ENCODE measurements around the gene FNBP1.

The FNBP1 gene

GRCh38 chr9:130042885-130043653 lies at the start of gene FNBP1:
TSS of gene FNBP1 (minus strand) at chr9:130043189. CDS start at chr9:130042975, 214 bp downstream.
- Histone ChIP-seq H3K27ac (ENCODE audit: low read depth, low read length) (peak within 1 kb of the TSS; percentile 79), H3K27me3 (ENCODE audit: control insufficient read depth in 5 of 5, insufficient read depth in 4 of 5, low read length in 5 of 5) (no peaks in the 10 kb centered on the region), H3K9me3 (ENCODE audit: control insufficient read depth in 5 of 5, low read length in 5 of 5) (no peaks in the 10 kb centered on the region), H3K36me3 (ENCODE audit: control insufficient read depth in 5 of 5, insufficient read depth in 5 of 5, low read length in 5 of 5) (no peaks in the 10 kb centered on the region), H3K4me3 (ENCODE audit: low read depth in 1 of 5, low read length in 5 of 5) (peak within 1 kb of the TSS; percentile 84 to 93 (median 87)), H3K4me1 (ENCODE audit: control insufficient read depth in 5 of 5, insufficient read depth in 5 of 5, low read length in 5 of 5) (peaks cover 2 to 43% (median 27%) of the 10 kb centered on the region in 5 donors), H3K9ac (ENCODE audit: low read length in 5 of 5) (peak within 1 kb of the TSS; percentile 52 to 86 (median 84))

- no peak overlapping the region for H3K4me3 ChIP-seq (ENCODE audit: low read depth in 1 of 5, low read length in 5 of 5)
- H3K9me3 ChIP-seq (ENCODE audit: control insufficient read depth in 5 of 5, low read length in 5 of 5) = no peaks in the 10 kb centered on the region
- H3K27me3 ChIP-seq (ENCODE audit: control insufficient read depth in 5 of 5, insufficient read depth in 4 of 5, low read length in 5 of 5) = no peaks in the 10 kb centered on the region
- H3K9ac ChIP-seq (ENCODE audit: low read length in 5 of 5) = no peak overlapping the region
- no peak overlapping the region for H3K27ac ChIP-seq (ENCODE audit: low read depth, low read length)
- H3K4me1 ChIP-seq (ENCODE audit: control insufficient read depth in 5 of 5, insufficient read depth in 5 of 5, low read length in 5 of 5) = no peaks in the 10 kb centered on the region
- peaks cover 26 to 66% (median 52%) of the 10 kb centered on the region in 5 donors for H3K36me3 ChIP-seq (ENCODE audit: control insufficient read depth in 5 of 5, insufficient read depth in 5 of 5, low read length in 5 of 5)
These were observed 47.9 kb upstream of the FNBP1 start for GRCh38 chr9:130090915-130091314.

- Histone ChIP-seq H3K4me1 (ENCODE audit: control insufficient read depth in 5 of 5, insufficient read depth in 5 of 5, low read length in 5 of 5) (no peaks in the 10 kb centered on the region), H3K27ac (ENCODE audit: low read depth, low read length) (no peak overlapping the region), H3K27me3 (ENCODE audit: control insufficient read depth in 5 of 5, insufficient read depth in 4 of 5, low read length in 5 of 5) (no peaks in the 10 kb centered on the region), H3K36me3 (ENCODE audit: control insufficient read depth in 5 of 5, insufficient read depth in 5 of 5, low read length in 5 of 5) (peaks cover 24 to 62% (median 47%) of the 10 kb centered on the region in 5 donors), H3K9ac (ENCODE audit: low read length in 5 of 5) (no peak overlapping the region), H3K4me3 (ENCODE audit: low read depth in 1 of 5, low read length in 5 of 5) (no peak overlapping the region), H3K9me3 (ENCODE audit: control insufficient read depth in 5 of 5, low read length in 5 of 5) (no peaks in the 10 kb centered on the region)
These were observed 46.2 kb upstream of the FNBP1 start for GRCh38 chr9:130089141-130089540.

- Histone ChIP-seq H3K36me3 (ENCODE audit: control insufficient read depth in 5 of 5, insufficient read depth in 5 of 5, low read length in 5 of 5) (peaks cover 25 to 60% (median 48%) of the 10 kb centered on the region in 5 donors), H3K27ac (ENCODE audit: low read depth, low read length) (no peak overlapping the region), H3K9me3 (ENCODE audit: control insufficient read depth in 5 of 5, low read length in 5 of 5) (no peaks in the 10 kb centered on the region), H3K4me1 (ENCODE audit: control insufficient read depth in 5 of 5, insufficient read depth in 5 of 5, low read length in 5 of 5) (no peaks in the 10 kb centered on the region), H3K4me3 (ENCODE audit: low read depth in 1 of 5, low read length in 5 of 5) (no peak overlapping the region), H3K9ac (ENCODE audit: low read length in 5 of 5) (no peak overlapping the region), H3K27me3 (ENCODE audit: control insufficient read depth in 5 of 5, insufficient read depth in 4 of 5, low read length in 5 of 5) (no peaks in the 10 kb centered on the region)
These were observed 45.1 kb upstream of the FNBP1 start for GRCh38 chr9:130088051-130088450.

GRCh38 chr9:130084337-130084736 lies 41.3 kb upstream of the FNBP1 start:
- no peaks in the 10 kb centered on the region for H3K9me3 ChIP-seq (ENCODE audit: control insufficient read depth in 5 of 5, low read length in 5 of 5)
- H3K27me3 ChIP-seq (ENCODE audit: control insufficient read depth in 5 of 5, insufficient read depth in 4 of 5, low read length in 5 of 5) = no peaks in the 10 kb centered on the region
- no peak overlapping the region for H3K9ac ChIP-seq (ENCODE audit: low read length in 5 of 5)
- H3K4me3 ChIP-seq (ENCODE audit: low read depth in 1 of 5, low read length in 5 of 5) = no peak overlapping the region
- H3K4me1 ChIP-seq (ENCODE audit: control insufficient read depth in 5 of 5, insufficient read depth in 5 of 5, low read length in 5 of 5) = no peaks in the 10 kb centered on the region
- no peak overlapping the region for H3K27ac ChIP-seq (ENCODE audit: low read depth, low read length)
- peaks cover 15 to 70% (median 52%) of the 10 kb centered on the region in 5 donors for H3K36me3 ChIP-seq (ENCODE audit: control insufficient read depth in 5 of 5, insufficient read depth in 5 of 5, low read length in 5 of 5)

- H3K36me3 ChIP-seq (ENCODE audit: control insufficient read depth in 5 of 5, insufficient read depth in 5 of 5, low read length in 5 of 5) = peaks cover 20 to 64% (median 49%) of the 10 kb centered on the region in 5 donors
These were observed 35.6 kb upstream of the FNBP1 start for GRCh38 chr9:130078547-130078946.

GRCh38 chr9:130073373-130073772 lies 30.4 kb upstream of the FNBP1 start:
- H3K4me1 ChIP-seq (ENCODE audit: control insufficient read depth in 5 of 5, insufficient read depth in 5 of 5, low read length in 5 of 5) = peaks cover 0 to 28% (median 25%) of the 10 kb centered on the region in 5 donors
- no peak overlapping the region for H3K4me3 ChIP-seq (ENCODE audit: low read depth in 1 of 5, low read length in 5 of 5)
- H3K36me3 ChIP-seq (ENCODE audit: control insufficient read depth in 5 of 5, insufficient read depth in 5 of 5, low read length in 5 of 5) = peaks cover 12 to 23% (median 20%) of the 10 kb centered on the region in 5 donors
- no peak overlapping the region for H3K27ac ChIP-seq (ENCODE audit: low read depth, low read length)
- no peaks in the 10 kb centered on the region for H3K27me3 ChIP-seq (ENCODE audit: control insufficient read depth in 5 of 5, insufficient read depth in 4 of 5, low read length in 5 of 5)
- H3K9me3 ChIP-seq (ENCODE audit: control insufficient read depth in 5 of 5, low read length in 5 of 5) = no peaks in the 10 kb centered on the region
- H3K9ac ChIP-seq (ENCODE audit: low read length in 5 of 5) = no peak overlapping the region

More at GRCh38 chr9:130078547-130078946, 35.6 kb upstream of the FNBP1 start:
- Histone ChIP-seq H3K27ac (ENCODE audit: low read depth, low read length) (no peak overlapping the region), H3K9me3 (ENCODE audit: control insufficient read depth in 5 of 5, low read length in 5 of 5) (no peaks in the 10 kb centered on the region), H3K27me3 (ENCODE audit: control insufficient read depth in 5 of 5, insufficient read depth in 4 of 5, low read length in 5 of 5) (no peaks in the 10 kb centered on the region), H3K4me1 (ENCODE audit: control insufficient read depth in 5 of 5, insufficient read depth in 5 of 5, low read length in 5 of 5) (peaks cover 0 to 14% (median 11%) of the 10 kb centered on the region in 5 donors), H3K4me3 (ENCODE audit: low read depth in 1 of 5, low read length in 5 of 5) (no peak overlapping the region), H3K9ac (ENCODE audit: low read length in 5 of 5) (no peak overlapping the region)

GRCh38 chr9:130072515-130073235 lies 29.7 kb upstream of the FNBP1 start:
- Histone ChIP-seq H3K27ac (ENCODE audit: low read depth, low read length) (no peak overlapping the region), H3K4me3 (ENCODE audit: low read depth in 1 of 5, low read length in 5 of 5) (no peak overlapping the region), H3K9me3 (ENCODE audit: control insufficient read depth in 5 of 5, low read length in 5 of 5) (no peaks in the 10 kb centered on the region), H3K4me1 (ENCODE audit: control insufficient read depth in 5 of 5, insufficient read depth in 5 of 5, low read length in 5 of 5) (peaks cover 0 to 32% (median 26%) of the 10 kb centered on the region in 5 donors), H3K9ac (ENCODE audit: low read length in 5 of 5) (no peak overlapping the region), H3K27me3 (ENCODE audit: control insufficient read depth in 5 of 5, insufficient read depth in 4 of 5, low read length in 5 of 5) (no peaks in the 10 kb centered on the region), H3K36me3 (ENCODE audit: control insufficient read depth in 5 of 5, insufficient read depth in 5 of 5, low read length in 5 of 5) (peaks cover 9 to 19% (median 16%) of the 10 kb centered on the region in 5 donors)

- no peaks in the 10 kb centered on the region for H3K36me3 ChIP-seq (ENCODE audit: control insufficient read depth in 5 of 5, insufficient read depth in 5 of 5, low read length in 5 of 5)
- no peaks in the 10 kb centered on the region for H3K9me3 ChIP-seq (ENCODE audit: control insufficient read depth in 5 of 5, low read length in 5 of 5)
- H3K9ac ChIP-seq (ENCODE audit: low read length in 5 of 5) = no peak overlapping the region
- no peak overlapping the region for H3K4me3 ChIP-seq (ENCODE audit: low read depth in 1 of 5, low read length in 5 of 5)
- peaks cover 0 to 26% (median 17%) of the 10 kb centered on the region in 5 donors for H3K4me1 ChIP-seq (ENCODE audit: control insufficient read depth in 5 of 5, insufficient read depth in 5 of 5, low read length in 5 of 5)
- H3K27ac ChIP-seq (ENCODE audit: low read depth, low read length) = no peak overlapping the region
- no peaks in the 10 kb centered on the region for H3K27me3 ChIP-seq (ENCODE audit: control insufficient read depth in 5 of 5, insufficient read depth in 4 of 5, low read length in 5 of 5)
These were observed 26.1 kb upstream of the FNBP1 start for GRCh38 chr9:130069048-130069447.

GRCh38 chr9:130064621-130065020 lies 21.6 kb upstream of the FNBP1 start:
- no peaks in the 10 kb centered on the region for H3K27me3 ChIP-seq (ENCODE audit: control insufficient read depth in 5 of 5, insufficient read depth in 4 of 5, low read length in 5 of 5)
- no peak overlapping the region for H3K27ac ChIP-seq (ENCODE audit: low read depth, low read length)
- H3K36me3 ChIP-seq (ENCODE audit: control insufficient read depth in 5 of 5, insufficient read depth in 5 of 5, low read length in 5 of 5) = no peaks in the 10 kb centered on the region
- peaks cover 0 to 15% (median 6%) of the 10 kb centered on the region in 5 donors for H3K4me1 ChIP-seq (ENCODE audit: control insufficient read depth in 5 of 5, insufficient read depth in 5 of 5, low read length in 5 of 5)
- no peak overlapping the region for H3K9ac ChIP-seq (ENCODE audit: low read length in 5 of 5)
- no peaks in the 10 kb centered on the region for H3K9me3 ChIP-seq (ENCODE audit: control insufficient read depth in 5 of 5, low read length in 5 of 5)
- H3K4me3 ChIP-seq (ENCODE audit: low read depth in 1 of 5, low read length in 5 of 5) = no peak overlapping the region

All from subcutaneous abdominal adipose tissue (tissue), 5 donors.